Measurements from ENCODE around the gene EPB41L4B.
A peak's percentile ranks its signal among the peaks of the same experiment; 100 is the strongest.

Gene EPB41L4B

DNA sequence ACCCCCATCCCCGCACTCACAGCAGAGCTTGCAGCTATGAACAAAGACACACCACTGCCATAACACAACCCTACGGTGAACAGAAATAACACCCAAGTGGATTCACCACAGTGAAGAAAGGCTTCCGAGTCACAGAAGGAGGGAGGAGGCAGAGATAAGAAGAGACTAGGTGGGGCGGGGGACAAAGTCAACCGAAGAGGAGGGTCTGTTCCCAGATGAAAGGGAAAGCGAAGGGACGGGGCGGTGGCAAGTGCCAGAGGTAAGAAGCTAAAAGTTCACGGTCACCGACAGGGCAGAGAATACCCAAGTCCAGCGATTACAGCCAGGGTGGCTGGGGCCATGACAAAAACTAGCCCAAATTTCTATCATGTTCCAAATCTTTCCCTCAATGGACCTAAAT, 21.0 kb downstream of the EPB41L4B start:
- H3K4me3 ChIP-seq (ENCODE audit: low read length): no peak overlapping the region
- DNase-seq (ENCODE audit: low read depth): no peak
- TF ChIP-seq, protein P1, sequence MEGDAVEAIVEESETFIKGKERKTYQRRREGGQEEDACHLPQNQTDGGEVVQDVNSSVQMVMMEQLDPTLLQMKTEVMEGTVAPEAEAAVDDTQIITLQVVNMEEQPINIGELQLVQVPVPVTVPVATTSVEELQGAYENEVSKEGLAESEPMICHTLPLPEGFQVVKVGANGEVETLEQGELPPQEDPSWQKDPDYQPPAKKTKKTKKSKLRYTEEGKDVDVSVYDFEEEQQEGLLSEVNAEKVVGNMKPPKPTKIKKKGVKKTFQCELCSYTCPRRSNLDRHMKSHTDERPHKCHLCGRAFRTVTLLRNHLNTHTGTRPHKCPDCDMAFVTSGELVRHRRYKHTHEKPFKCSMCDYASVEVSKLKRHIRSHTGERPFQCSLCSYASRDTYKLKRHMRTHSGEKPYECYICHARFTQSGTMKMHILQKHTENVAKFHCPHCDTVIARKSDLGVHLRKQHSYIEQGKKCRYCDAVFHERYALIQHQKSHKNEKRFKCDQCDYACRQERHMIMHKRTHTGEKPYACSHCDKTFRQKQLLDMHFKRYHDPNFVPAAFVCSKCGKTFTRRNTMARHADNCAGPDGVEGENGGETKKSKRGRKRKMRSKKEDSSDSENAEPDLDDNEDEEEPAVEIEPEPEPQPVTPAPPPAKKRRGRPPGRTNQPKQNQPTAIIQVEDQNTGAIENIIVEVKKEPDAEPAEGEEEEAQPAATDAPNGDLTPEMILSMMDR (conservative IDR thresholded peaks at IDR 0.05; ENCODE audit: low read depth, low read length): no peak

DNA sequence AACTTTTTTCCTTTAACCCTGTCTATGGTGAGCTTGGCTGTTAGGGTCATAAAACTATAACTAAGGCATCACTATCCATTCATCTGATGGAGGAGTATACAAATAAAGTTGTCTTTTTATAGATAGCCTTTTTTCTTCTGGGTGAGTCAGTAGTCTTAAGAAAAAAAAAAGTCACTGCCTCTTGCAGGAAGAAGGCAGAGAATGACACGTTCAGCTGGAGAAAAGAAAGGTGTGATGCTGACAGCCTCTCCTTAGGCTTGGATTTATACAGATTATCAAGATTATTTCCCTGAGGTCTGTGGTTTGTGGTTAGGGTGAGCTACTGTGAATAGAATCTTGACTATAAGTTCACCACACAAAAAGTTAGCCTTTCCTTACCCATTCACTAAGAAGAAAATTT, 23.0 kb downstream of the EPB41L4B start:
- TF ChIP-seq, protein P1 (conservative IDR thresholded peaks at IDR 0.05; ENCODE audit: low read depth, low read length): no peak
- H3K4me3 ChIP-seq (ENCODE audit: low read length): no peak overlapping the region
- peak; percentile 58 for DNase-seq (ENCODE audit: low read depth)

DNA sequence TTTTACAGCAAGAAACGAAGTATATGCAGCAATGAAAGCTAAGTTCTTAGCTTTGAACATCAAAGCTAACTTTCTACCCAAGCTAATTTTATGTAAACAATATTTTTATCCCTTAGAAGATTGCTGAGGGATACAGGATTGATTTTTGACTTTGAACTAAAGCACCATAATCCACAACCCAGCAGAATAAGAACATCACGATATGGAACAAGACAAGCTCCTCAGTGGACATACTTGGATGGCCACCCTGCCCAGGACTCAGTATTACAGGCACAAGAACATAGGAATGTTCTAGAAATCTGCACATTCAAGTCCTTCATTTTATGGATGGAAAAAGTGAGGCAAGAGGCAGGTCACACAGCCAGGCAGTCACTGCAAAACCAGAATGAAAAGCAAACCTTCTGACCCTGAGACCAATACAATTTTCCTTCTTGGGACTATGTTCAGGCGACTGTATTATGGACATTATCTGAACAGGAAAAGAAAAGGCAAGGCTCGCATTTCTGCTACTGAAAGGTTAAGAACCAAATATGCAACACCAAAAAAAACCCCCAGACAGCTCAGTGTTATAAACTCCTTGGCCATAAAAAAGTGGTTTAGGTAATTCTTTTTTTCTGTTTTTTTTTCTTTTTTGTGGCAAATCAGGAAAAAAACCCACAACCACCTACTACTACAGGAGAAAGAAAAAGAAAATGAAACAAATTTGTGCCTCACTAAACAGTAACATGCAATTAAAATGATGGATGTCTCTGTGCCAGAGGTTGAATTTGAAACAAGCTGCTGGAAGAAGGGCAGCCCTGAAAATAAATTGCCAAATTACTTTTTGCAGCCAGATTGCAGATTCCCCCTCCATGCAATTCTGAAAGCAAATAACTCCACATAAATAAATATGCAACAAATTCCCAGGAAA, 25.4 kb downstream of the EPB41L4B start:
- H3K4me3 ChIP-seq (ENCODE audit: low read length): no peak overlapping the region
- TF ChIP-seq, protein P1 (conservative IDR thresholded peaks at IDR 0.05; ENCODE audit: low read depth, low read length): no peak
- DNase-seq (ENCODE audit: low read depth): no peak

DNA sequence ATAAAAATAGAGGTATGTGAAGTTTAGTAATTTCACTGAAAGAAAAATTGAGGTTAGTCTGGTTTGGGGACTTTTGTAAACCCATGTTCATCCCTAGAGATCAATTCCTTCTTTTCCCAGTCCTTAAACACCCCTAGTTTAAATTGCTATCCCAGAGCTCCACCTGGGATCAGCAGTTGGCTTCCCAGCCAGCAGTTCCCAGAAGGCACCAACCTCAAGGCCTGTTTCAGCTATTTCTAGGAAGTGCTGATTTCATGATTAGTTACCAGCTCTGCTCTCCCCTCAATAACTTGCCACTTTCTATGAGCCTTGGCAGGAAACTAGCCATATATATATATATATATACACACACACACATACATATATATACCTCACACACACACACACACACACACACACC, 30.5 kb downstream of the EPB41L4B start:
- no peak overlapping the region for H3K4me3 ChIP-seq (ENCODE audit: low read length)
- no peak for DNase-seq (ENCODE audit: low read depth)
- TF ChIP-seq, protein P1 (conservative IDR thresholded peaks at IDR 0.05; ENCODE audit: low read depth, low read length): no peak

DNA sequence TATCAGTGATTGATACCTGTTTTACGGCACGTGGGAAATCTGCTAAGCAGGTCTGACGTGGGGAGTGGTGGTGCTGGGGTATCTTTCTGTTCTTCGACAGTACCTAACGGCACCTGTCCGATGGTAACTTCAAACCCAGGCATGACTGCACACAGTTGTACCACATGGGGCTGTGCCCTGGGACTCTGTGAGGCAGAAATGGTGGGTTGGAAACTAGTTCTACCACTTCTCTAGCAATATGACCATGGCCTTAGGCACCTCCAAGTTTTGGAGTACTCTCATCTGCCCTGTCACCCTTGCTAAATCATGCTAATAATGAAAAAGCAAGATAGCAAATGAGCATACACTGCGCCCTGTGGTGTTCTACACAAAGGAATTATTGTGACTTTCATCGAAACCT, 30.9 kb downstream of the EPB41L4B start:
- TF ChIP-seq, protein P1 (conservative IDR thresholded peaks at IDR 0.05; ENCODE audit: low read depth, low read length): no peak
- H3K4me3 ChIP-seq (ENCODE audit: low read length): no peak overlapping the region
- no peak for DNase-seq (ENCODE audit: low read depth)

DNA sequence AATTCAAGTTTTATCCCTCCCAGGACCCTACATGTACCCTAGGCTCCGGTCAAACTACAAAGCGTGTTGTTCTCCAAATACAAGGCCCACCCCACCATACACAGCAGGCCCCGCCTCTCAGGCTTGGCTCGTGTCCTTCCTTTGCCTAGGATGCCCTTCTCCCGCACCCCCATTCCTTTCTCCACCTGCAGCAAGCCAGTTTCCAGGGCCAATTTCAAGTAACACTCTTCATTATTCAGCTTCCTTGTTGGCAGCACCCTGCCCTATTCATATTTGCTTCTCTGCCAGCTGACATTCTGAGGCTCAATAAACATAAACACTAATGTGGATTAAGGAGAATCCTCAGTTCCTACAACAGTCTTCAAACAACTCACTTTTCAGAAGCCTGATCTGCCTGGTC, 31.7 kb downstream of the EPB41L4B start:
- TF ChIP-seq, protein P1 (conservative IDR thresholded peaks at IDR 0.05; ENCODE audit: low read depth, low read length): no peak
- H3K4me3 ChIP-seq (ENCODE audit: low read length): no peak overlapping the region
- no peak for DNase-seq (ENCODE audit: low read depth)

DNA sequence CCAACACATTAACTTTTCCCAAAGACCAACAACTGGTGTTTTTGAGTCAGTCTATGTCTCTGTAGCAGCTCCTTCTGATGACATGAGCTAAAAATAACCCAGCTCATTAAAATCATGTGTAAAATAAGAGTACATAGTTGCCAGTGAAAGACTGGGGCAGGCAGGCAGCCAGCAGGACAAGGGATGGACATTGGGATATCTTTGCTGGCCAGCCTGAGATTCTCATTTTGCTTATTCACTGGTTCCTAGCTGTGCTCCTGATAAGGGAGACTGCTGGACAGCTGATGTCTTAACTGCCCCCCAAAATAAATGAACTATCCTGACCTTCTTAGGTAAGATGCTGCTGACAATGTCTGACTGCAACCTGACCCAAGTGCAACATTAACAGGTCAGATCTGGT, 33.9 kb downstream of the EPB41L4B start:
- H3K4me3 ChIP-seq (ENCODE audit: low read length): no peak overlapping the region
- DNase-seq (ENCODE audit: low read depth): no peak
- TF ChIP-seq, protein P1 (conservative IDR thresholded peaks at IDR 0.05; ENCODE audit: low read depth, low read length): no peak

All from retinal pigment epithelial cell (primary cell).